Tongue (tissue), 2 donors: Measurements from ENCODE around the gene ABCC3. TPM values are rescaled to one million over a fixed set of nuclear protein-coding genes. Genes with fewer than 3 reads are reported as not detected.
"Not testable (repeated sequence)": the region's sequence is repeated elsewhere in the genome, so short reads cannot be mapped to it uniquely, and the experiment has no call there.

ENCODE experiments used
- DNase-seq: peaks from one replicate; pipeline ENCODE4 v3.0.0-alpha.2; 2015
- total RNA-seq: library from RNA; depleted of rRNA; stranded (reverse); fragments of >200 nt; gene quantifications from one replicate; pipeline ENCODE4 v1.2.3, GENCODE V29; 2014

The ABCC3 gene
- total RNA-seq, 1 donor from 2014 or later: 5.6 TPM

GRCh38 chr17:50666316-50666715 lies 31.6 kb downstream of the ABCC3 start:
- DNase-seq: no peak

- DNase-seq: no peak
These were observed 32.8 kb downstream of the ABCC3 start for GRCh38 chr17:50667259-50668024.

GRCh38 chr17:50668025-50668837 lies 33.5 kb downstream of the ABCC3 start:
- DNase-seq: no peak

GRCh38 chr17:50668838-50669581 lies 34.3 kb downstream of the ABCC3 start:
- DNase-seq: no peak

GRCh38 chr17:50672071-50672470 lies 37.4 kb downstream of the ABCC3 start:
- DNase-seq: peak; percentile 64

GRCh38 chr17:50672831-50673551 lies 38.3 kb downstream of the ABCC3 start:
- DNase-seq: no peak

GRCh38 chr17:50675190-50675589 lies 40.5 kb downstream of the ABCC3 start:
- no peak for DNase-seq

- DNase-seq: no peak
These were observed 40.9 kb downstream of the ABCC3 start for GRCh38 chr17:50675627-50676026.

GRCh38 chr17:50676065-50676975 lies 41.6 kb downstream of the ABCC3 start:
- DNase-seq: no peak

GRCh38 chr17:50677851-50678375 lies 43.2 kb downstream of the ABCC3 start:
- DNase-seq: no peak

- DNase-seq: no peak
These were observed 44.4 kb downstream of the ABCC3 start for GRCh38 chr17:50679008-50679544.

- DNase-seq: no peak
These were observed 45.4 kb downstream of the ABCC3 start for GRCh38 chr17:50680126-50680525.

- not testable (repeated sequence) for DNase-seq
These were observed 46.0 kb downstream of the ABCC3 start for GRCh38 chr17:50680543-50681262.

GRCh38 chr17:50681263-50682200 lies 46.9 kb downstream of the ABCC3 start:
- peak; percentile 91 for DNase-seq

GRCh38 chr17:50682441-50682840 lies 47.8 kb downstream of the ABCC3 start:
- DNase-seq: no peak

GRCh38 chr17:50682938-50683337 lies 48.3 kb downstream of the ABCC3 start:
- no peak for DNase-seq

- no peak for DNase-seq
These were observed 49.0 kb downstream of the ABCC3 start for GRCh38 chr17:50683434-50684287.

- DNase-seq: no peak
These were observed 49.6 kb downstream of the ABCC3 start for GRCh38 chr17:50684288-50684611.
